Neural cell (in vitro differentiated cells): ENCODE results near the gene EEF1AKMT3. TPM values are rescaled to one million over a fixed set of nuclear protein-coding genes. Genes with fewer than 3 reads are reported as not detected.
"Not testable (repeated sequence)": the region's sequence is repeated elsewhere in the genome, so short reads cannot be mapped to it uniquely, and the experiment has no call there.

Experiments used
- H2AFZ ChIP-seq: fragments of 200-600, 300-800 bp; sonication (generic), shearing (Covaris generic); 2 replicates; pipeline ENCODE4 v1.6.0; 2014; ENCODE audit warnings: low read depth, mild to moderate bottlenecking, antibody characterized with exemption, low read length, moderate library complexity
- H3F3A ChIP-seq: fragments of 200-600 bp; shearing (Covaris generic); 2 replicates; pipeline ENCODE4 v1.6.1; 2016; ENCODE audit warnings: mild to moderate bottlenecking, moderate library complexity, mixed read lengths, antibody characterized with exemption, low read length; ENCODE audit not compliant: insufficient read depth, poor library complexity, severe bottlenecking
- H3K27ac ChIP-seq: fragments of 200-600, 300-800 bp; sonication (generic), shearing (Covaris generic); 2 replicates; pipeline ENCODE4 v1.5.1; 2014; ENCODE audit warnings: mild to moderate bottlenecking, low read length, moderate library complexity
- H3K27me3 ChIP-seq: fragments of 300-800, 200-600 bp; sonication (generic), shearing (Covaris generic); 2 replicates; pipeline ENCODE4 v1.6.0; 2014; ENCODE audit warnings: mild to moderate bottlenecking, low read depth, low read length, moderate library complexity; ENCODE audit not compliant: insufficient read depth
- H3K36me3 ChIP-seq: fragments of 300-800, 200-600 bp; sonication (generic), shearing (Covaris generic); 2 replicates; pipeline ENCODE4 v1.5.1; 2014; ENCODE audit warnings: mild to moderate bottlenecking, antibody characterized with exemption, low read length, moderate library complexity; ENCODE audit not compliant: insufficient read depth
- H3K4me2 ChIP-seq: fragments of 300-800, 200-600 bp; sonication (generic), shearing (Covaris generic); 2 replicates; pipeline ENCODE4 v1.6.0; 2014; ENCODE audit warnings: mild to moderate bottlenecking, low read length
- H3K4me3 ChIP-seq: fragments of 300-800, 200-600 bp; sonication (generic), shearing (Covaris generic); 2 replicates; pipeline ENCODE4 v1.5.1; 2014; ENCODE audit warnings: mild to moderate bottlenecking, low read length, moderate library complexity
- H3K79me2 ChIP-seq: fragments of 200-600 bp; shearing (Covaris generic); replicated peaks from 2 replicates; pipeline ENCODE4 v1.6.0; 2014; ENCODE audit warnings: mild to moderate bottlenecking, low read length, moderate library complexity; ENCODE audit not compliant: insufficient read depth
- H3K9ac ChIP-seq: fragments of 300-800, 200-600 bp; sonication (generic), shearing (Covaris generic); 2 replicates; pipeline ENCODE4 v1.6.1; 2016; ENCODE audit warnings: mild to moderate bottlenecking, low read length, mixed read lengths
- H3K9me2 ChIP-seq: fragments of 200-600 bp; shearing (Covaris generic); 2 replicates; pipeline ENCODE4 v1.6.1; 2016; ENCODE audit warnings: mild to moderate bottlenecking, low read length, mixed read lengths; ENCODE audit not compliant: insufficient read depth
- H3K9me3 ChIP-seq: fragments of 200-600, 300-800 bp; sonication (generic), shearing (Covaris generic); 2 replicates; pipeline ENCODE4 v1.6.1; 2016; ENCODE audit warnings: mild to moderate bottlenecking, mixed run types, low read length, moderate library complexity, mixed read lengths
- H4K20me1 ChIP-seq: fragments of 200-600 bp; shearing (Covaris generic); 2 replicates; pipeline ENCODE4 v1.6.1; 2016; ENCODE audit warnings: mild to moderate bottlenecking, mixed run types; ENCODE audit not compliant: insufficient read depth
- EP300 ChIP-seq: fragments of 450-650 bp; conservative IDR thresholded peaks from 2 replicates; pipeline ENCODE4 v1.6.1; 2014; ENCODE audit warnings: antibody characterized with exemption, mild to moderate bottlenecking, moderate library complexity; ENCODE audit not compliant: poor library complexity, severe bottlenecking
- EZH2 ChIP-seq: fragments of 200-600, 300-800 bp; shearing (Covaris generic), sonication (generic); IDR thresholded peaks from 2 replicates; pipeline ENCODE4 v1.6.1; 2014; ENCODE audit warnings: antibody characterized with exemption, low read length, borderline replicate concordance, mild to moderate bottlenecking; ENCODE audit not compliant: insufficient read depth, poor library complexity, severe bottlenecking
- MXI1 ChIP-seq: fragments of 450-650 bp; conservative IDR thresholded peaks from 2 replicates; pipeline ENCODE4 v1.6.1; 2014; ENCODE audit warnings: antibody characterized with exemption, mild to moderate bottlenecking; ENCODE audit not compliant: poor library complexity, severe bottlenecking
- POLR2AphosphoS5 ChIP-seq: IDR thresholded peaks from 2 replicates; pipeline ENCODE4 v1.6.1; 2012
- RAD21 ChIP-seq: fragments of 450-650 bp; conservative IDR thresholded peaks from 2 replicates; pipeline ENCODE4 v1.6.1; 2014; ENCODE audit warnings: antibody characterized with exemption, mild to moderate bottlenecking, moderate library complexity
- SMC3 ChIP-seq: fragments of 450-650 bp; conservative IDR thresholded peaks from 2 replicates; pipeline ENCODE4 v1.6.1; 2014; ENCODE audit warnings: antibody characterized with exemption, mild to moderate bottlenecking, moderate library complexity; ENCODE audit not compliant: poor library complexity
- TAF1 ChIP-seq: IDR thresholded peaks from 2 replicates; pipeline ENCODE4 v1.6.1; 2012; ENCODE audit warnings: low read depth
- polyA plus RNA-seq: library from polyadenylated mRNA; depleted of rRNA; stranded (reverse); fragments of >200 nt; gene quantifications from 2 replicates; pipeline ENCODE4 v1.2.3, GENCODE V29; 2014
- TF ChIP-seq, protein P1 (sequence below): IDR thresholded peaks from 2 replicates; pipeline ENCODE4 v1.6.1; 2012; ENCODE audit warnings: borderline replicate concordance
- TF ChIP-seq, protein P2 (sequence below): fragments of 450-650 bp; IDR thresholded peaks from 2 replicates; pipeline ENCODE4 v1.5.1; 2014; ENCODE audit warnings: antibody characterized with exemption, mild to moderate bottlenecking, moderate library complexity; ENCODE audit not compliant: poor library complexity, severe bottlenecking

The EEF1AKMT3 gene
- polyA plus RNA-seq, 1 donor from 2014 or later: 1.6 TPM

DNA sequence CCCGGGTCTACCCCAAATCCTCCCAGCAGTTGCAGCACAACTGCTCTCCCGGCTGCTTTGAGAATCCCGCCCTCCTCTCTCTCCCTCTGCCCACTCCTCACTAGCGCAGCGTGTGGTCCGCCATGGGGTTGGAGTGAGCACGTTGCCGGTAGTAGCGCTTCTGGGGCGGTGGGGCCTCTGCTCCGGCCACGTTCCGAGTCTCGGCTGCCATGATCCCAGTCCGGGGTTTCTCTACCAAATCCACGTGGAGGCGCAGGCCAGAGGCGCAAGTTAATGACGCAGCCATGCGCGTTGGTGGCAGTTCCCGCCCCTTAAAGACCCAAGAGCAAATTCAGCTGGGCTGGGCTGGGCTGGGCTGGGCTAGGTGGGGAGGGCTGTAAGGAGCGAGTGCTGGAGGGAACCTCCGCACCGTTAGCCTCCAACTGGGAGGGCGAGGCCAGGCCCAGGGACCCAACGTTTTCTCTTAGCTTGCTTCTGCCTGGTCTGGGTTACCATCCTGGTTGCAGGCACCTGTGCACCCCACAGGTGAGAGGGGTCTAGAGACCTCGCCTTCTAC lies 463 bp upstream of the EEF1AKMT3 start, which contains the start of gene METTL1:
Gene METTL1, minus strand, starts transcription at position 233 of the 556 bp plus-strand sequence. Its CDS starts 22 bp downstream, at position 211.
- H3K4me2 ChIP-seq: peak within 1 kb of the TSS; percentile 79

DNA sequence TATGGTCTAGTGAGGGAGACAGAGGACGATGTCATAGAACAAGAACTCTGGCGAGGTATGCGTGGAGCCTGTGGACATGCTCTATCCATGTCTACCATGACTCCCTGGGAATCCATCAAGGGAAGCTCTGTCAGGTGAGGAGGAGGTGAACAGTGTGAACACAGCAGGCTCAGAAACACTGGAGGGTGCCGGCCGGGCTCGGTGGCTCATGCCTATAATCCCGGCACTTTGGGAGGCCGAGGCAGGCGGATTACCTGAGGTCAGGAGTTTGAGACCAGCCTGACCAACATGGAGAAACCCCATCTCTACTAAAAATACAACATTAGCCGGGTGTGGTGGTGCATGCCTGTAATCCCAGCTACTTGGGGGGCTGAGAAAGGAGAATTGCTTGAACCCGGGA lies 2.2 kb downstream of the EEF1AKMT3 start:
- not testable (repeated sequence) for H3K9me2 ChIP-seq, H3F3A ChIP-seq, H3K36me3 ChIP-seq, H3K27ac ChIP-seq, H3K9me3 ChIP-seq, H3K4me2 ChIP-seq, H3K4me3 ChIP-seq, H4K20me1 ChIP-seq, H3K27me3 ChIP-seq, H2AFZ ChIP-seq, H3K9ac ChIP-seq, H3K79me2 ChIP-seq

More for the DNA sequence above, 463 bp upstream of the EEF1AKMT3 start, which contains the start of gene METTL1:
- peak within 1 kb of the TSS; percentile 90 for H2AFZ ChIP-seq
- H3K9me2 ChIP-seq: no peaks in the 10 kb centered on the region
- TF ChIP-seq SMC3 (peak; percentile 49), RAD21 (no peak), EP300 (peak; percentile 53), POLR2AphosphoS5 (peak; percentile 69), MXI1 (peak; percentile 100), TAF1 (peak; percentile 49)
- TF ChIP-seq, protein P1, sequence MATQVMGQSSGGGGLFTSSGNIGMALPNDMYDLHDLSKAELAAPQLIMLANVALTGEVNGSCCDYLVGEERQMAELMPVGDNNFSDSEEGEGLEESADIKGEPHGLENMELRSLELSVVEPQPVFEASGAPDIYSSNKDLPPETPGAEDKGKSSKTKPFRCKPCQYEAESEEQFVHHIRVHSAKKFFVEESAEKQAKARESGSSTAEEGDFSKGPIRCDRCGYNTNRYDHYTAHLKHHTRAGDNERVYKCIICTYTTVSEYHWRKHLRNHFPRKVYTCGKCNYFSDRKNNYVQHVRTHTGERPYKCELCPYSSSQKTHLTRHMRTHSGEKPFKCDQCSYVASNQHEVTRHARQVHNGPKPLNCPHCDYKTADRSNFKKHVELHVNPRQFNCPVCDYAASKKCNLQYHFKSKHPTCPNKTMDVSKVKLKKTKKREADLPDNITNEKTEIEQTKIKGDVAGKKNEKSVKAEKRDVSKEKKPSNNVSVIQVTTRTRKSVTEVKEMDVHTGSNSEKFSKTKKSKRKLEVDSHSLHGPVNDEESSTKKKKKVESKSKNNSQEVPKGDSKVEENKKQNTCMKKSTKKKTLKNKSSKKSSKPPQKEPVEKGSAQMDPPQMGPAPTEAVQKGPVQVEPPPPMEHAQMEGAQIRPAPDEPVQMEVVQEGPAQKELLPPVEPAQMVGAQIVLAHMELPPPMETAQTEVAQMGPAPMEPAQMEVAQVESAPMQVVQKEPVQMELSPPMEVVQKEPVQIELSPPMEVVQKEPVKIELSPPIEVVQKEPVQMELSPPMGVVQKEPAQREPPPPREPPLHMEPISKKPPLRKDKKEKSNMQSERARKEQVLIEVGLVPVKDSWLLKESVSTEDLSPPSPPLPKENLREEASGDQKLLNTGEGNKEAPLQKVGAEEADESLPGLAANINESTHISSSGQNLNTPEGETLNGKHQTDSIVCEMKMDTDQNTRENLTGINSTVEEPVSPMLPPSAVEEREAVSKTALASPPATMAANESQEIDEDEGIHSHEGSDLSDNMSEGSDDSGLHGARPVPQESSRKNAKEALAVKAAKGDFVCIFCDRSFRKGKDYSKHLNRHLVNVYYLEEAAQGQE: no peak
- H3F3A ChIP-seq: no peaks in the 10 kb centered on the region
- peak within 1 kb of the TSS; percentile 70 for H3K9ac ChIP-seq
- peaks cover 8% of the 10 kb centered on the region for H3K27me3 ChIP-seq
- no peaks in the 10 kb centered on the region for H3K36me3 ChIP-seq
- peak within 1 kb of the TSS; percentile 57 for H3K27ac ChIP-seq
- H3K4me3 ChIP-seq: peak within 1 kb of the TSS; percentile 76
- H3K79me2 ChIP-seq: no peaks in the 10 kb centered on the region
- H3K9me3 ChIP-seq: no peaks in the 10 kb centered on the region
- no peaks in the 10 kb centered on the region for H4K20me1 ChIP-seq

DNA sequence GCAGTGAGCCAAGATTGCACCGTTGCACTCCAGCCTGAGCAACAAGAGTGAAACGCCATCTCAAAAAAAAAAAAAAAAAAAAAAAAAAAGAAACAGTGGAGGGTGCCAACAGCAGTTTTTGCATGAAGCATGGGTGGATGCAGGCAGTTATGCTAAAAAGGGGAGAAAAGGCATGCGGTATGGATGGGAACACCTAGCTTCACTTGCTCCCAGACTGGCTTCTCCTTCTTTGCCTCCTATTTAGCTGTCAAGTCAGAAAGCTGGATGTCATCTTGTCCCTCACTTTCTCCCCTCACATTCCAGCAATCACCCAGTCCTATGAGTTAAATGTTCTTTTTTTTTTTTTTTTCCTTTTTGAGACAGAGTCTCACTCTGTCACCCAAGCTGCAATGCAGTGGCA lies 2.6 kb downstream of the EEF1AKMT3 start:
- Histone ChIP-seq H3K4me3 (no peak overlapping the region), H3K27me3 (no peaks in the 10 kb centered on the region), H3K9ac (no peak overlapping the region), H3F3A (no peaks in the 10 kb centered on the region), H4K20me1 (no peaks in the 10 kb centered on the region), H3K9me2 (no peaks in the 10 kb centered on the region), H3K79me2 (no peaks in the 10 kb centered on the region), H3K27ac (no peak overlapping the region), H3K4me2 (no peak overlapping the region), H3K9me3 (no peaks in the 10 kb centered on the region), H3K36me3 (no peaks in the 10 kb centered on the region), H2AFZ (no peak overlapping the region)
- no peak for TF ChIP-seq EP300
- TF ChIP-seq TAF1: no peak
- TF ChIP-seq, protein P1: no peak
- TF ChIP-seq RAD21: no peak
- TF ChIP-seq MXI1: no peak
- TF ChIP-seq SMC3: no peak
- no peak for TF ChIP-seq POLR2AphosphoS5
- TF ChIP-seq, protein P2, sequence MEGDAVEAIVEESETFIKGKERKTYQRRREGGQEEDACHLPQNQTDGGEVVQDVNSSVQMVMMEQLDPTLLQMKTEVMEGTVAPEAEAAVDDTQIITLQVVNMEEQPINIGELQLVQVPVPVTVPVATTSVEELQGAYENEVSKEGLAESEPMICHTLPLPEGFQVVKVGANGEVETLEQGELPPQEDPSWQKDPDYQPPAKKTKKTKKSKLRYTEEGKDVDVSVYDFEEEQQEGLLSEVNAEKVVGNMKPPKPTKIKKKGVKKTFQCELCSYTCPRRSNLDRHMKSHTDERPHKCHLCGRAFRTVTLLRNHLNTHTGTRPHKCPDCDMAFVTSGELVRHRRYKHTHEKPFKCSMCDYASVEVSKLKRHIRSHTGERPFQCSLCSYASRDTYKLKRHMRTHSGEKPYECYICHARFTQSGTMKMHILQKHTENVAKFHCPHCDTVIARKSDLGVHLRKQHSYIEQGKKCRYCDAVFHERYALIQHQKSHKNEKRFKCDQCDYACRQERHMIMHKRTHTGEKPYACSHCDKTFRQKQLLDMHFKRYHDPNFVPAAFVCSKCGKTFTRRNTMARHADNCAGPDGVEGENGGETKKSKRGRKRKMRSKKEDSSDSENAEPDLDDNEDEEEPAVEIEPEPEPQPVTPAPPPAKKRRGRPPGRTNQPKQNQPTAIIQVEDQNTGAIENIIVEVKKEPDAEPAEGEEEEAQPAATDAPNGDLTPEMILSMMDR: no peak
- TF ChIP-seq EZH2: no peak
